GM21390 (cell line): ENCODE data around the gene ITPKB.

Source experiments
- ATAC-seq: cut with Tn5 transposase; IDR thresholded peaks from one replicate; pipeline ENCODE4 v1.9.1; 2021; ENCODE audit not compliant: unreplicated experiment

The ITPKB gene

GRCh38 chr1:226653311-226653921, 85.7 kb downstream of the ITPKB start:
- peak; percentile 69 for ATAC-seq

- no peak for ATAC-seq
Measured at GRCh38 chr1:226652613-226653012, 86.5 kb downstream of the ITPKB start.

- no peak for ATAC-seq
Measured at GRCh38 chr1:226651732-226652105, 87.4 kb downstream of the ITPKB start.

GRCh38 chr1:226651041-226651731, 87.9 kb downstream of the ITPKB start:
- ATAC-seq = no peak

GRCh38 chr1:226650236-226650841, 88.7 kb downstream of the ITPKB start:
- ATAC-seq = no peak

GRCh38 chr1:226649780-226650179, 89.3 kb downstream of the ITPKB start:
- ATAC-seq = no peak

GRCh38 chr1:226649244-226649643, 89.8 kb downstream of the ITPKB start:
- no peak for ATAC-seq

GRCh38 chr1:226648421-226648820, 90.7 kb downstream of the ITPKB start:
- no peak for ATAC-seq

- no peak for ATAC-seq
Measured at GRCh38 chr1:226647719-226648118, 91.4 kb downstream of the ITPKB start.

- ATAC-seq = no peak
Measured at GRCh38 chr1:226646870-226647449, 92.1 kb downstream of the ITPKB start.

GRCh38 chr1:226646026-226646869, 92.8 kb downstream of the ITPKB start:
- no peak for ATAC-seq

- no peak for ATAC-seq
Measured at GRCh38 chr1:226645279-226645976, 93.7 kb downstream of the ITPKB start.

GRCh38 chr1:226644541-226645176, 94.4 kb downstream of the ITPKB start:
- ATAC-seq = no peak

GRCh38 chr1:226643611-226644540, 95.2 kb downstream of the ITPKB start:
- peak; percentile 45 for ATAC-seq

- peak; percentile 63 for ATAC-seq
Measured at GRCh38 chr1:226643177-226643576, 95.9 kb downstream of the ITPKB start.

- no peak for ATAC-seq
Measured at GRCh38 chr1:226642421-226642820, 96.7 kb downstream of the ITPKB start.

- no peak for ATAC-seq
Measured at GRCh38 chr1:226641671-226642231, 97.3 kb downstream of the ITPKB start.

- no peak for ATAC-seq
Measured at GRCh38 chr1:226640321-226641136, 98.6 kb downstream of the ITPKB start.
